IMR-90 (cell line): ENCODE measurements around the gene SCP2D1. TPM values are rescaled to one million over a fixed set of nuclear protein-coding genes. Genes with fewer than 3 reads are reported as not detected.

Experiments used
- ATAC-seq: fragments of 200-7000 bp; cut with Tn5 transposase; 2 replicates; pipeline ENCODE4 v1.9.1; 2020; ENCODE audit warnings: low read depth, mild to moderate bottlenecking, moderate library complexity
- BruUV-seq: library from RNA; stranded (reverse); fragments of 400-500 nt; replicated peaks from 2 replicates; lab custom pipeline; 2021; lab: Mats Ljungman, UMichigan
- CTCF ChIA-PET: fragments of 300-600 bp; formaldehyde crosslinking; extraction: SDS; loops from one replicate; lab custom pipeline; 2021; ENCODE audit warnings: antibody characterized with exemption; lab: Yijun Ruan, JAX
- POLR2A ChIA-PET: fragments of 300-600 bp; sonication (Branson Sonifier 250); formaldehyde crosslinking; loops from one replicate; lab custom pipeline; 2022; ENCODE audit warnings: antibody characterized with exemption; ENCODE audit not compliant: unreplicated experiment; lab: Charles Lee
- DNase-seq: peaks from one replicate; pipeline ENCODE4 v3.0.0; 2013
- H2AFZ ChIP-seq: replicated peaks from 2 replicates; pipeline ENCODE3; 2013; ENCODE audit warnings: low read length, mild to moderate bottlenecking; ENCODE audit not compliant: poor library complexity
- H2AK5ac ChIP-seq: 2 replicates; pipeline ENCODE4 v1.6.1; 2013; ENCODE audit warnings: low read depth, low read length, inconsistent platforms
- H2AK9ac ChIP-seq: replicated peaks from 2 replicates; pipeline ENCODE3; 2013; ENCODE audit warnings: mild to moderate bottlenecking, low read depth, low read length, moderate library complexity; ENCODE audit not compliant: poor library complexity
- H2BK120ac ChIP-seq: 2 replicates; pipeline ENCODE4 v1.6.1; 2013; ENCODE audit warnings: low read depth, low read length, inconsistent platforms
- H2BK15ac ChIP-seq: 3 replicates; pipeline ENCODE4 v1.6.1; 2013; ENCODE audit warnings: low read depth, low read length, inconsistent platforms
- H2BK20ac ChIP-seq: 2 replicates; pipeline ENCODE4 v1.6.1; 2013; ENCODE audit warnings: low read depth, mild to moderate bottlenecking, inconsistent platforms, low read length, moderate library complexity
- H2BK5ac ChIP-seq: 2 replicates; pipeline ENCODE4 v1.6.1; 2013; ENCODE audit warnings: mild to moderate bottlenecking, low read depth, low read length, inconsistent platforms; ENCODE audit not compliant: poor library complexity, severe bottlenecking
- H3K14ac ChIP-seq: replicated peaks from 2 replicates; pipeline ENCODE4 v1.6.1; 2013; ENCODE audit warnings: low read depth, low read length, inconsistent platforms
- H3K18ac ChIP-seq: 2 replicates; pipeline ENCODE4 v1.6.1; 2013; ENCODE audit warnings: low read depth, low read length, control low read depth
- H3K23ac ChIP-seq: 2 replicates; pipeline ENCODE4 v1.6.1; 2013; ENCODE audit warnings: low read depth, low read length, inconsistent platforms
- H3K27ac ChIP-seq: 2 replicates; pipeline ENCODE4 v1.5.1; 2013; ENCODE audit warnings: mild to moderate bottlenecking, control low read depth, low read length; ENCODE audit not compliant: insufficient read depth
- H3K27me3 ChIP-seq: 2 replicates; pipeline ENCODE4 v1.6.1; 2013; ENCODE audit warnings: low read length; ENCODE audit not compliant: control insufficient read depth, insufficient read depth
- H3K36me3 ChIP-seq: 2 replicates; pipeline ENCODE4 v1.6.1; 2013; ENCODE audit warnings: low read length, mixed read lengths; ENCODE audit not compliant: control insufficient read depth, insufficient read depth
- H3K4ac ChIP-seq: 2 replicates; pipeline ENCODE4 v1.6.1; 2013; ENCODE audit warnings: low read depth, low read length, inconsistent platforms
- H3K4me1 ChIP-seq: 2 replicates; pipeline ENCODE4 v1.6.1; 2013; ENCODE audit warnings: low read length, mixed read lengths; ENCODE audit not compliant: control insufficient read depth, insufficient read depth
- H3K4me2 ChIP-seq: 2 replicates; pipeline ENCODE4 v1.6.1; 2013; ENCODE audit warnings: low read depth, mild to moderate bottlenecking, control low read depth, low read length, moderate library complexity
- H3K4me3 ChIP-seq: 2 replicates; pipeline ENCODE4 v1.5.1; 2013; ENCODE audit warnings: low read depth, mild to moderate bottlenecking, control low read depth, low read length, moderate library complexity; ENCODE audit not compliant: insufficient read depth
- H3K56ac ChIP-seq: 2 replicates; pipeline ENCODE4 v1.6.1; 2013; ENCODE audit warnings: low read length, inconsistent platforms; ENCODE audit not compliant: insufficient read depth; ENCODE audit errors: extremely low read depth
- H3K79me1 ChIP-seq, 2 experiments: 2 replicates each; pipeline ENCODE4 v1.6.1; 2013; ENCODE audit warnings: low read length in 2 of 2, inconsistent platforms in 1 of 2, low read depth in 1 of 2
- H3K9ac ChIP-seq: 2 replicates; pipeline ENCODE4 v1.6.1; 2013; ENCODE audit warnings: low read depth, low read length, control low read depth
- H3K9me1 ChIP-seq: 2 replicates; pipeline ENCODE4 v1.6.1; 2013; ENCODE audit warnings: low read length, inconsistent platforms; ENCODE audit not compliant: insufficient read depth
- H3K9me3 ChIP-seq: 2 replicates; pipeline ENCODE4 v1.6.1; 2013; ENCODE audit warnings: low read length; ENCODE audit not compliant: control insufficient read depth, insufficient read depth
- H4K20me1 ChIP-seq: 2 replicates; pipeline ENCODE4 v1.6.1; 2013; ENCODE audit warnings: low read length, inconsistent platforms; ENCODE audit not compliant: insufficient read depth
- H4K5ac ChIP-seq: 2 replicates; pipeline ENCODE4 v1.6.1; 2013; ENCODE audit warnings: mild to moderate bottlenecking, low read depth, low read length, control low read depth
- H4K8ac ChIP-seq, 2 experiments: 2 replicates each; pipeline ENCODE4 v1.6.1; 2013; ENCODE audit warnings: low read depth in 2 of 2, low read length in 2 of 2, control low read depth in 1 of 2, inconsistent platforms in 1 of 2
- H4K91ac ChIP-seq: 2 replicates; pipeline ENCODE4 v1.6.1; 2013; ENCODE audit warnings: low read depth, low read length, inconsistent platforms; ENCODE audit not compliant: insufficient read depth
- BHLHE40 ChIP-seq: fragments of 150-350 bp; IDR thresholded peaks from 2 replicates; pipeline ENCODE4 v1.6.1; 2016; ENCODE audit warnings: mild to moderate bottlenecking, low read depth, low read length
- CEBPB ChIP-seq: IDR thresholded peaks from 2 replicates; pipeline ENCODE4 v1.6.1; 2012; ENCODE audit warnings: low read depth, low read length, improper control_type of control experiment
- CHD1 ChIP-seq: IDR thresholded peaks from 2 replicates; pipeline ENCODE4 v1.6.1; 2012; ENCODE audit warnings: low read depth, low read length, improper control_type of control experiment
- CTCF ChIP-seq: conservative IDR thresholded peaks from 2 replicates; pipeline ENCODE4 v1.5.1; 2012; ENCODE audit warnings: mild to moderate bottlenecking, low read depth, low read length, improper control_type of control experiment
- ELK1 ChIP-seq: fragments of 150-350 bp; IDR thresholded peaks from 2 replicates; pipeline ENCODE4 v1.6.1; 2016; ENCODE audit warnings: low read depth, mild to moderate bottlenecking, low read length, moderate library complexity, borderline replicate concordance
- FOS ChIP-seq: fragments of 150-350 bp; IDR thresholded peaks from 2 replicates; pipeline ENCODE4 v1.6.1; 2016; ENCODE audit warnings: low read depth, low read length
- MAZ ChIP-seq: IDR thresholded peaks from 2 replicates; pipeline ENCODE4 v1.6.1; 2012; ENCODE audit warnings: low read depth, mild to moderate bottlenecking, low read length, improper control_type of control experiment, moderate library complexity, borderline replicate concordance
- MXI1 ChIP-seq: IDR thresholded peaks from 2 replicates; pipeline ENCODE4 v1.6.1; 2012; ENCODE audit warnings: low read depth, mild to moderate bottlenecking, low read length, moderate library complexity, borderline replicate concordance
- NFE2L2 ChIP-seq: fragments of 150-350 bp; IDR thresholded peaks from 2 replicates; pipeline ENCODE4 v1.6.1; 2016; ENCODE audit warnings: low read depth, mild to moderate bottlenecking, low read length
- POLR2A ChIP-seq: IDR thresholded peaks from 2 replicates; pipeline ENCODE4 v1.6.1; 2012; ENCODE audit warnings: mild to moderate bottlenecking, low read depth, low read length
- RAD21 ChIP-seq: IDR thresholded peaks from 2 replicates; pipeline ENCODE4 v1.6.1; 2012; ENCODE audit warnings: low read length, improper control_type of control experiment
- RCOR1 ChIP-seq: IDR thresholded peaks from 2 replicates; pipeline ENCODE4 v1.6.1; 2012; ENCODE audit warnings: mild to moderate bottlenecking, low read length, improper control_type of control experiment; ENCODE audit not compliant: insufficient replicate concordance
- RFX5 ChIP-seq: IDR thresholded peaks from 2 replicates; pipeline ENCODE4 v1.8.0; 2012; ENCODE audit warnings: low read depth, mild to moderate bottlenecking, low read length, moderate library complexity
- SMC3 ChIP-seq: fragments of 150-350 bp; IDR thresholded peaks from 2 replicates; pipeline ENCODE4 v1.6.1; 2016; ENCODE audit warnings: low read depth, mild to moderate bottlenecking, antibody characterized with exemption, low read length, moderate library complexity
- USF2 ChIP-seq: fragments of 150-350 bp; IDR thresholded peaks from 2 replicates; pipeline ENCODE4 v1.6.1; 2017; ENCODE audit warnings: mild to moderate bottlenecking, antibody characterized with exemption, low read length, low read depth
- WGBS, 2 experiments: methylation state at CpG; one replicate each; pipeline versions ENCODE4 v1.1.5 to v1.1.7; 2013; ENCODE audit warnings: missing lambda C conversion rate in 2 of 2; ENCODE audit not compliant: insufficient read length in 1 of 2; ENCODE audit errors: extremely low coverage in 2 of 2; 5-methylcytosine and 5-hydroxymethylcytosine counted together
- dilution Hi-C: fragments of 300-500 bp; cut with HindIII; formaldehyde crosslinking; loops from one replicate; pipeline ENCODE4 v1.14.3; 2018; ENCODE audit warnings: low sequenced_read_pairs; ENCODE audit not compliant: unreplicated experiment
- in situ Hi-C: fragments of 300-500 bp; cut with MboI; formaldehyde crosslinking; loops from 3 replicates; pipeline ENCODE4 v1.14.3; 2019; ENCODE audit warnings: low sequenced_read_pairs, inconsistent platforms, mixed read lengths
- intact Hi-C: fragments of 100-400 bp; cut with micrococcal nuclease; formaldehyde crosslinking; loops from 2 replicates; pipeline ENCODE4 v1.10.0; 2022
- polyA plus RNA-seq, 3 experiments: library from polyadenylated mRNA; depleted of rRNA; stranded (reverse); fragments of >200 nt; gene quantifications; 2 replicates each; pipeline ENCODE4 v1.2.3, GENCODE V29; 2012; ENCODE audit warnings: low replicate concordance in 1 of 3
- total RNA-seq: library from RNA; depleted of rRNA; stranded (reverse); fragments of >200 nt; gene quantifications from 2 replicates; pipeline ENCODE4 v1.2.3, GENCODE V29; 2012

SCP2D1 gene
- total and polyA plus RNA-seq, 2 of the 4 experiments (the other 2 are of a cell fraction) = not detected

GRCh38 chr20:18849131-18849530 lies 35.5 kb downstream of the SCP2D1 start:
- WGBS, 2 experiments = 40% methylated on average over 1 of the region's 3 CpGs; no CpG with 5 or more reads in 1 of the 2 experiments
- H2AFZ ChIP-seq = no peak overlapping the region
- POLR2A ChIA-PET = no interaction called here

More at GRCh38 chr20:18849131-18849530, 35.5 kb downstream of the SCP2D1 start:
- H2BK5ac ChIP-seq = no peak overlapping the region
- BruUV-seq = no TSS peak
- no peak overlapping the region for H3K4ac ChIP-seq
- no peak overlapping the region for H2BK120ac ChIP-seq
- H2AK9ac ChIP-seq = no peak overlapping the region
- H4K91ac ChIP-seq = no peak overlapping the region
- H2AK5ac ChIP-seq = no peak overlapping the region
- no peaks in the 10 kb centered on the region for H3K27me3 ChIP-seq
- H3K56ac ChIP-seq = no peak overlapping the region
- CTCF ChIA-PET = no interaction called here
- H3K9me3 ChIP-seq = no peaks in the 10 kb centered on the region
- DNase-seq (no peak), ATAC-seq (no peak)
- no peak overlapping the region for H3K27ac ChIP-seq
- TF ChIP-seq MAZ (no peak), CHD1 (no peak), ELK1 (no peak), RAD21 (no peak), RCOR1 (no peak), NFE2L2 (no peak), USF2 (no peak), MXI1 (no peak), CTCF (no peak), BHLHE40 (no peak), POLR2A (no peak), CEBPB (no peak), SMC3 (no peak), RFX5 (no peak), FOS (no peak)
- H3K4me2 ChIP-seq = no peak overlapping the region
- no peak overlapping the region for H3K9ac ChIP-seq
- no peak overlapping the region for H3K4me3 ChIP-seq
- H3K36me3 ChIP-seq = no peaks in the 10 kb centered on the region
- H2BK20ac ChIP-seq = no peak overlapping the region
- no peak overlapping the region for H4K5ac ChIP-seq
- intact Hi-C loops (no loop called here), dilution Hi-C loops (no loop called here), in situ Hi-C loops (no loop called here)
- no peaks in the 10 kb centered on the region for H3K9me1 ChIP-seq
- no peak overlapping the region for H2BK15ac ChIP-seq
- H4K20me1 ChIP-seq = no peaks in the 10 kb centered on the region
- no peaks in the 10 kb centered on the region for H3K79me1 ChIP-seq
- H4K8ac ChIP-seq = no peak overlapping the region
- no peak overlapping the region for H3K14ac ChIP-seq
- no peaks in the 10 kb centered on the region for H3K4me1 ChIP-seq
- H3K18ac ChIP-seq = no peak overlapping the region
- H3K23ac ChIP-seq = no peak overlapping the region
